HG03575 (cell line): Measurements from ENCODE around the gene GAGE12D.
"Not testable (repeated sequence)": the region's sequence is repeated elsewhere in the genome, so short reads cannot be mapped to it uniquely, and the experiment has no call there.

ENCODE experiments used
- ATAC-seq: cut with Tn5 transposase; IDR thresholded peaks from one replicate; pipeline ENCODE4 v1.9.1; 2021; ENCODE audit not compliant: unreplicated experiment, insufficient number of reproducible peaks, low FRiP score; ENCODE audit errors: extremely low read depth

The GAGE12D gene, protein sequence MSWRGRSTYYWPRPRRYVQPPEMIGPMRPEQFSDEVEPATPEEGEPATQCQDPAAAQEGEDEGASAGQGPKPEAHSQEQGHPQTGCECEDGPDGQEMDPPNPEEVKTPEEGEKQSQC

DNA sequence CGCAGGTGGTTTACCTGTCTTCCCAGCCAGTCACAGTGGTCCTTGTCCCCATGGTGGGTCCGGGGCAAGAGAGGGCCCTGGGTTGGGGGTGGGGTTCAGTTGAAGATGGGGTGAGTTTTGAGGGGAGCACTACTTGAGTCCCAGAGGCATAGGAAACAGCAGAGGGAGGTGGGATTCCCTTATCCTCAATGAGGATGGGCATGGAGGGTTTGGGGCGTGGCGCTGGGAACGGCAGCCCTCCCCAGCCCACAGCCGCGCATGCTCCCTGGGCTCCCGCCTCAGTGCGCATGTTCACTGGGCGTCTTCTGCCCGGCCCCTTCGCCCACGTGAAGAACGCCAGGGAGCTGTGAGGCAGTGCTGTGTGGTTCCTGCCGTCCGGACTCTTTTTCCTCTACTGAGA is at the start of gene GAGE12D:
Gene GAGE12D, plus strand, starts transcription at position 301 of the 400 bp plus-strand sequence. CDS start 1,155 bp downstream, outside the sequence.
- ATAC-seq, result not testable (repeated sequence)

DNA sequence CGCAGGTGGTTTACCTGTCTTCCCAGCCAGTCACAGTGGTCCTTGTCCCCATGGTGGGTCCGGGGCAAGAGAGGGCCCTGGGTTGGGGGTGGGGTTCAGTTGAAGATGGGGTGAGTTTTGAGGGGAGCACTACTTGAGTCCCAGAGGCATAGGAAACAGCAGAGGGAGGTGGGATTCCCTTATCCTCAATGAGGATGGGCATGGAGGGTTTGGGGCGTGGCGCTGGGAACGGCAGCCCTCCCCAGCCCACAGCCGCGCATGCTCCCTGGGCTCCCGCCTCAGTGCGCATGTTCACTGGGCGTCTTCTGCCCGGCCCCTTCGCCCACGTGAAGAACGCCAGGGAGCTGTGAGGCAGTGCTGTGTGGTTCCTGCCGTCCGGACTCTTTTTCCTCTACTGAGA is 9.7 kb upstream of the GAGE12D start, which contains the start of gene GAGE12C:
Gene GAGE12C, plus strand, starts transcription at position 301 of the 400 bp plus-strand sequence. CDS start 1,155 bp downstream, outside the sequence.
- not testable (repeated sequence) for ATAC-seq

DNA sequence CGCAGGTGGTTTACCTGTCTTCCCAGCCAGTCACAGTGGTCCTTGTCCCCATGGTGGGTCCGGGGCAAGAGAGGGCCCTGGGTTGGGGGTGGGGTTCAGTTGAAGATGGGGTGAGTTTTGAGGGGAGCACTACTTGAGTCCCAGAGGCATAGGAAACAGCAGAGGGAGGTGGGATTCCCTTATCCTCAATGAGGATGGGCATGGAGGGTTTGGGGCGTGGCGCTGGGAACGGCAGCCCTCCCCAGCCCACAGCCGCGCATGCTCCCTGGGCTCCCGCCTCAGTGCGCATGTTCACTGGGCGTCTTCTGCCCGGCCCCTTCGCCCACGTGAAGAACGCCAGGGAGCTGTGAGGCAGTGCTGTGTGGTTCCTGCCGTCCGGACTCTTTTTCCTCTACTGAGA is 9.5 kb downstream of the GAGE12D start, which contains the start of gene GAGE12E:
Gene GAGE12E, plus strand, starts transcription at position 301 of the 400 bp plus-strand sequence. CDS start 1,155 bp downstream, outside the sequence.
- not testable (repeated sequence) for ATAC-seq

DNA sequence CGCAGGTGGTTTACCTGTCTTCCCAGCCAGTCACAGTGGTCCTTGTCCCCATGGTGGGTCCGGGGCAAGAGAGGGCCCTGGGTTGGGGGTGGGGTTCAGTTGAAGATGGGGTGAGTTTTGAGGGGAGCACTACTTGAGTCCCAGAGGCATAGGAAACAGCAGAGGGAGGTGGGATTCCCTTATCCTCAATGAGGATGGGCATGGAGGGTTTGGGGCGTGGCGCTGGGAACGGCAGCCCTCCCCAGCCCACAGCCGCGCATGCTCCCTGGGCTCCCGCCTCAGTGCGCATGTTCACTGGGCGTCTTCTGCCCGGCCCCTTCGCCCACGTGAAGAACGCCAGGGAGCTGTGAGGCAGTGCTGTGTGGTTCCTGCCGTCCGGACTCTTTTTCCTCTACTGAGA is 19.0 kb downstream of the GAGE12D start, which contains the start of gene GAGE12F:
Gene GAGE12F, plus strand, starts transcription at position 301 of the 400 bp plus-strand sequence. CDS start 1,155 bp downstream, outside the sequence.
- ATAC-seq, result not testable (repeated sequence)

- not testable (repeated sequence) for ATAC-seq
These were observed 27.2 kb downstream of the GAGE12D start for GRCh38 chrX:49568728-49569127.

DNA sequence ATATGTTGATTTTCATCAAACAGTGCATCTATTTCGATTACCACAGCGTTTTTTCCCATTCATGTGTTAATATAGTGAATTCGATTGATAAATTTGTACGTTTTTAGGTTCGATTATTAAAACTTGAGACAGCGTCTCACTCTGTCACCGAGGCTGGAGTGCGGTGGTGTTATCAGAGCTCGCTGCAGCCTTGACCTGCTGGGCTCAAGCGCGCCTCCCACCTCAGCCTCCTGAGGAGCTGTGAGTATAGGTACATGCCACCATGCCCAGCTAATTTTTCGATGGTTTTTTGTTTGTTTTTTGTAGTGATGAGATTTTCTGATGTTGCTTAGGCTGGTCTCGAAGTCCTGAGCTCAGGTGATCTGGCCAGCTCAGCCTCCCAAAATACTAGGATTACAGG is 27.6 kb downstream of the GAGE12D start:
- not testable (repeated sequence) for ATAC-seq

GRCh38 chrX:49570100-49570499 is 28.6 kb downstream of the GAGE12D start, which contains the start of gene GAGE12G:
GAGE12G (plus strand) TSS chrX:49570400; CDS start chrX:49571555, 1,155 bp downstream.
- not testable (repeated sequence) for ATAC-seq

- not testable (repeated sequence) for ATAC-seq
These were observed 38.1 kb downstream of the GAGE12D start, which contains the start of gene GAGE12H for GRCh38 chrX:49579649-49580048. GAGE12H (plus strand) TSS chrX:49579949; CDS start chrX:49581104, 1,155 bp downstream.

DNA sequence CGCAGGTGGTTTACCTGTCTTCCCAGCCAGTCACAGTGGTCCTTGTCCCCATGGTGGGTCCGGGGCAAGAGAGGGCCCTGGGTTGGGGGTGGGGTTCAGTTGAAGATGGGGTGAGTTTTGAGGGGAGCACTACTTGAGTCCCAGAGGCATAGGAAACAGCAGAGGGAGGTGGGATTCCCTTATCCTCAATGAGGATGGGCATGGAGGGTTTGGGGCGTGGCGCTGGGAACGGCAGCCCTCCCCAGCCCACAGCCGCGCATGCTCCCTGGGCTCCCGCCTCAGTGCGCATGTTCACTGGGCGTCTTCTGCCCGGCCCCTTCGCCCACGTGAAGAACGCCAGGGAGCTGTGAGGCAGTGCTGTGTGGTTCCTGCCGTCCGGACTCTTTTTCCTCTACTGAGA is 47.7 kb downstream of the GAGE12D start, which contains the start of gene GAGE2A:
Gene GAGE2A, plus strand, starts transcription at position 301 of the 400 bp plus-strand sequence. CDS start 1,155 bp downstream, outside the sequence.
- not testable (repeated sequence) for ATAC-seq

DNA sequence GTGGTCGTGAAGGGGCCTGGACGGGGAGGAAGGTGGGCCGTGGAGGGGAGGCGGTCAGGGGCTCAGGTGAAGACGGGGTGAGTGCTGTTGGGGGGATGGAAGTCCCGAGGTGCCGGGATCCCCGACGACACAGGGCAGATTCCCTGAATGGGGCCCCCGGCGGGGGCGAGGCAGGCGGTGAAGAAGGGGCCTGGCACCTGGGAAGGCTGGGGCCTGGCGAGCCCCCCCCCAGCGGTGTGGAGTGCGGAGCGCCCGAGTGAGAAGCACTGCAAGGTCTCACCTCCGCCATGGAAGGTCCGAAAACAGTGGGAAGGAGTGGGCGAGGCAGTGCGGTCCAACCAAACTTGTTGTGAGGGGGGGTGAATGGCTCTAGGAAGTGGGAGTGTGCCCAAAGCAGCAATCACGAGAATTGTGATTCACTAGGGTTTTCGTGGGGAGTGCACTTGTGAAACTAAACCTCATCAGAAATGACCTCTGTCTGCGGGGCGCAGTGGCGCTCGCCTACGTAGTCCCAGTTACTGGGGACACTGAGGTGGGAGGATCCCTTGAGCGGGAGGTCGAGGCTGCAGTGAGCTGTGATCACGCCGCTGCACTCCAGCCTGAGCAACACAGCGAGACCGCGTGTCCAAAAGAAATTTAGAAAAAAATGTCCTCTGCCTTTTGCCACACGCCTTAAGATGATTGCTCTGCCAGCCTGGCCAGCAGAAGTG is 48.4 kb downstream of the GAGE12D start:
- ATAC-seq, result not testable (repeated sequence)

GRCh38 chrX:49590488-49590887 is 49.0 kb downstream of the GAGE12D start:
- ATAC-seq, result not testable (repeated sequence)
